K562 (cell line): ENCODE measurements around the gene HGS.

Experiments used
- L3MBTL2 ChIP-seq: fragments of 450-650 bp; IDR thresholded peaks from 2 replicates; pipeline ENCODE4 v1.6.1; 2016; ENCODE audit warnings: mild to moderate bottlenecking, moderate library complexity
- MEIS2 ChIP-seq: fragments of 450-650 bp; IDR thresholded peaks from 2 replicates; pipeline ENCODE4 v1.6.1; 2014; ENCODE audit warnings: mild to moderate bottlenecking; ENCODE audit not compliant: partially characterized antibody
- NR3C1 ChIP-seq: sonication (generic); formaldehyde crosslinking; IDR thresholded peaks from 2 replicates; pipeline ENCODE4 v1.8.1; 2022; ENCODE audit warnings: missing genetic modification reagents
- PML ChIP-seq: IDR thresholded peaks from 2 replicates; pipeline ENCODE4 v1.6.1; 2012; ENCODE audit warnings: low read length, inconsistent platforms
- POLR2H ChIP-seq: IDR thresholded peaks from 2 replicates; pipeline ENCODE4 v1.6.1; 2016; ENCODE audit warnings: missing genetic modification characterization, low read depth, mild to moderate bottlenecking, control low read depth, missing compliant biosample characterization, moderate library complexity
- STAT5B ChIP-seq: fragments of 250-450 bp; sonication (Bioruptor Pico); IDR thresholded peaks from 2 replicates; pipeline ENCODE4 v1.8.0; 2021; ENCODE audit warnings: mild to moderate bottlenecking, inconsistent platforms
- ZNF589 ChIP-seq: fragments of 200-800 bp; sonication (Bioruptor generic); IDR thresholded peaks from 2 replicates; pipeline ENCODE4 v1.6.1; 2016; ENCODE audit warnings: low read depth, missing genetic modification characterization, missing compliant biosample characterization
- ZZZ3 ChIP-seq: fragments of 450-650 bp; IDR thresholded peaks from 2 replicates; pipeline ENCODE4 v1.6.1; 2016; ENCODE audit warnings: antibody characterized with exemption, mild to moderate bottlenecking, moderate library complexity
- TF ChIP-seq, protein P1 (sequence below): IDR thresholded peaks from 2 replicates; pipeline ENCODE4 v1.6.1; 2016; ENCODE audit warnings: missing genetic modification characterization, missing compliant biosample characterization
- TF ChIP-seq, protein P2 (sequence below), 3 experiments: fragments of 200-800 bp in 1 of 3; sonication (Bioruptor generic) in 1 of 3; sonication (generic) in 1 of 3; formaldehyde crosslinking in 1 of 3; IDR thresholded peaks; 2 replicates each; pipeline versions ENCODE4 v1.6.1 to v1.8.0; 2016 to 2022; ENCODE audit warnings: mild to moderate bottlenecking in 2 of 3, missing compliant biosample characterization in 2 of 3, missing genetic modification characterization in 2 of 3, missing genetic modification reagents in 1 of 3

DNA sequence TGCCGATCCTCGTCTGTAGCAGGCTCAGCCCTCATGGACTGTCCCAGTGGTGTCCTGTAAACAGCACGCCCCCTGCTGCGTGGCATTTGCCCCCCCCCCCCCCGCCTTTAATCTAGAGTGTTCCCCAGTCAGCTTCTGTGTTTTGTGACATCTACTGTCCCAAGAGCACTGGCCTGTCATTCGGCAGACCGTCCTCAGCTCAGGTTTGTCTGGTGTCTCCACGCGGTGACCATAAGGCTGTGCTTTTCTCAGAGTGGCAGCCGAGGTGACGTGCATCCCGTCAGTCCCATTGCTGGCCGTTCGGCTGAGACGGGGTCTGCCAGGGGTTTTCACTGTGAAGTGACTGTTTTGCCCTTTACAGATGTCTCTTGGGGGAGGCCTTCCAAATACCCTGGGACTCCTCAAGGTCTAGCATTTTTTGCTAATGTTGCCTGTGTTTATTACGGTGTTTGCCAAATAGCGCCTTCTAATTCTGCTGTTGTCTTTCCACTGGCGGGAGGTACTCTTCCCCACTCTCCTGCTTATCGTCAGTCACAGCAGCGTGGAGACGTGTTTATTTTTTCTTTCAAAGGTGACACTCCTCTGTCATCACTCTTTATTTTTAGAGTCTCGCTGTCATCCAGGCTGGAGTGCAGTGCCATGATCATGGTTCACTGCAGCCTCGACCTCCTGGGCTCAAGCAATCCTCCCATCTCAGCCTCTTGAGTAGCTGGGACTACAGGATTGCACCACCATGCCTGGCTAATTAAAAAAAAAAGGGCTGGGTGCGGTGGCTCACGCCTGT, 13.6 kb downstream of the HGS start:
- TF ChIP-seq, protein P1, sequence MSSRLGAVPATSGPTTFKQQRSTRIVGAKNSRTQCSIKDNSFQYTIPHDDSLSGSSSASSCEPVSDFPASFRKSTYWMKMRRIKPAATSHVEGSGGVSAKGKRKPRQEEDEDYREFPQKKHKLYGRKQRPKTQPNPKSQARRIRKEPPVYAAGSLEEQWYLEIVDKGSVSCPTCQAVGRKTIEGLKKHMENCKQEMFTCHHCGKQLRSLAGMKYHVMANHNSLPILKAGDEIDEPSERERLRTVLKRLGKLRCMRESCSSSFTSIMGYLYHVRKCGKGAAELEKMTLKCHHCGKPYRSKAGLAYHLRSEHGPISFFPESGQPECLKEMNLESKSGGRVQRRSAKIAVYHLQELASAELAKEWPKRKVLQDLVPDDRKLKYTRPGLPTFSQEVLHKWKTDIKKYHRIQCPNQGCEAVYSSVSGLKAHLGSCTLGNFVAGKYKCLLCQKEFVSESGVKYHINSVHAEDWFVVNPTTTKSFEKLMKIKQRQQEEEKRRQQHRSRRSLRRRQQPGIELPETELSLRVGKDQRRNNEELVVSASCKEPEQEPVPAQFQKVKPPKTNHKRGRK (tag) = no peak
- TF ChIP-seq MEIS2 (no peak), L3MBTL2 (no peak), PML (no peak), ZZZ3 (no peak), STAT5B (no peak), POLR2H (no peak), ZNF589 (CRISPR knock-in tag) (no peak), NR3C1 (CRISPR knock-in tag) (no peak)
- TF ChIP-seq, protein P2, sequence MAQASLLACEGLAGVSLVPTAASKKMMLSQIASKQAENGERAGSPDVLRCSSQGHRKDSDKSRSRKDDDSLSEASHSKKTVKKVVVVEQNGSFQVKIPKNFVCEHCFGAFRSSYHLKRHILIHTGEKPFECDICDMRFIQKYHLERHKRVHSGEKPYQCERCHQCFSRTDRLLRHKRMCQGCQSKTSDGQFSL (CRISPR knock-in tag; IDR thresholded peaks at IDR 0.05) = peak; percentile 62; the same call in 1 of the 2 replicates
- TF ChIP-seq, protein P2 (tag; IDR thresholded peaks at IDR 0.05) = no peak
